HepG2 (cell line): ENCODE results near the gene ANKRD44. TPM values are rescaled to one million over a fixed set of nuclear protein-coding genes. Genes with fewer than 3 reads are reported as not detected.

Experiments
- ATAC-seq: fragments of 200-7000 bp; cut with Tn5 transposase; 3 replicates; pipeline ENCODE4 v1.9.1; 2020; ENCODE audit warnings: mild to moderate bottlenecking, moderate library complexity
- BruUV-seq: library from RNA; stranded (reverse); fragments of 400-500 nt; replicated peaks from 2 replicates; lab custom pipeline; 2021; lab: Mats Ljungman, UMichigan
- CTCF ChIA-PET: fragments of 300-600 bp; formaldehyde crosslinking; extraction: SDS; loops from one replicate; lab custom pipeline; 2021; ENCODE audit warnings: low total read pairs, inconsistent platforms, low intra/inter-chr PET ratio; lab: Yijun Ruan, JAX
- POLR2A ChIA-PET: fragments of 350-600 bp; sonication (Branson Sonifier 250); formaldehyde crosslinking; loops from one replicate; lab custom pipeline; 2020; ENCODE audit warnings: antibody characterized with exemption, inconsistent platforms; lab: Yijun Ruan, JAX
- DNase-seq: peaks from one replicate; pipeline ENCODE4 v3.0.0-alpha.2; 2015; ENCODE audit warnings: low spot score
- FAIRE-seq: peaks from 3 replicates; lab custom pipeline; 2011; peaks lifted over from hg19 to GRCh38; lab: Jason Lieb, UNC
- H2AFZ ChIP-seq: one replicate; pipeline ENCODE4 v1.6.1; 2011; ENCODE audit warnings: low read length, inconsistent platforms
- H3K27ac ChIP-seq: fragments of 300-600 bp; 3 replicates; pipeline ENCODE4 v1.8.0; 2011; ENCODE audit warnings: mixed run types, mild to moderate bottlenecking, mixed read lengths, low read length, inconsistent platforms; ENCODE audit not compliant: insufficient read depth; ENCODE audit errors: extremely low read length
- H3K27me3 ChIP-seq, 2 experiments: fragments of 200-600 bp in 1 of 2; 2 replicates in 1 of 2; 3 replicates in 1 of 2; pipeline versions ENCODE4 v1.6.0 to v1.8.0; 2011; ENCODE audit warnings: low read length in 2 of 2, mild to moderate bottlenecking in 2 of 2, moderate library complexity in 2 of 2, inconsistent platforms in 1 of 2; ENCODE audit not compliant: insufficient read depth in 2 of 2, control insufficient read depth in 1 of 2
- H3K36me3 ChIP-seq, 2 experiments: fragments of 200-600 bp in 1 of 2; replicated peaks in 1 of 2; 2 replicates in 1 of 2; 3 replicates in 1 of 2; pipeline versions ENCODE4 v1.5.1 to v1.8.0; 2011; ENCODE audit warnings: low read length in 2 of 2, inconsistent platforms in 1 of 2; ENCODE audit not compliant: insufficient read depth in 2 of 2, control insufficient read depth in 1 of 2
- H3K4me1 ChIP-seq: 2 replicates; pipeline ENCODE4 v1.5.1; 2012; ENCODE audit warnings: low read length, inconsistent platforms; ENCODE audit not compliant: insufficient read depth
- H3K4me2 ChIP-seq: 2 replicates; pipeline ENCODE4 v1.6.0; 2011; ENCODE audit warnings: low read depth, low read length, inconsistent platforms
- H3K4me3 ChIP-seq, 3 experiments: fragments of 200-600 bp in 1 of 3; sonication (generic), shearing (Covaris generic) in 1 of 3; replicated peaks in 1 of 3; 2 replicates each; pipeline ENCODE4 v1.5.1; 2011 to 2016; ENCODE audit warnings: low read length in 3 of 3, inconsistent platforms in 2 of 3, low read depth in 2 of 3, mild to moderate bottlenecking in 2 of 3, control low read depth in 1 of 3, mixed read lengths in 1 of 3; ENCODE audit not compliant: insufficient read depth in 1 of 3
- H3K79me2 ChIP-seq: one replicate; pipeline ENCODE4 v1.6.1; 2011; ENCODE audit warnings: low read length, inconsistent platforms; ENCODE audit not compliant: insufficient read depth
- H3K9ac ChIP-seq: 2 replicates; pipeline ENCODE4 v1.6.0; 2011; ENCODE audit warnings: mild to moderate bottlenecking, low read depth, low read length, inconsistent platforms; ENCODE audit not compliant: insufficient read depth
- H3K9me3 ChIP-seq: 2 replicates; pipeline ENCODE4 v1.5.1; 2012; ENCODE audit warnings: mild to moderate bottlenecking, low read length
- H4K20me1 ChIP-seq: 2 replicates; pipeline ENCODE4 v1.6.0; 2011; ENCODE audit warnings: inconsistent platforms, mild to moderate bottlenecking, low read length, moderate library complexity; ENCODE audit not compliant: insufficient read depth
- CHCHD3 ChIP-seq: sonication (generic); formaldehyde crosslinking; IDR thresholded peaks from 2 replicates; pipeline ENCODE4 v1.8.0; 2022; ENCODE audit warnings: mild to moderate bottlenecking, missing genetic modification reagents, moderate library complexity
- DZIP1 ChIP-seq: sonication (generic); formaldehyde crosslinking; IDR thresholded peaks from 2 replicates; pipeline ENCODE4 v1.5.0; 2020; ENCODE audit warnings: mild to moderate bottlenecking, missing genetic modification reagents
- GPBP1L1 ChIP-seq: sonication (generic); formaldehyde crosslinking; IDR thresholded peaks from 2 replicates; pipeline ENCODE4 v1.5.0; 2020; ENCODE audit warnings: mild to moderate bottlenecking, missing genetic modification reagents
- GTF3A ChIP-seq: sonication (generic); formaldehyde crosslinking; conservative IDR thresholded peaks from 2 replicates; pipeline ENCODE4 v1.4.0; 2020; ENCODE audit warnings: mild to moderate bottlenecking, missing genetic modification reagents
- NKX3-1 ChIP-seq: sonication (generic); formaldehyde crosslinking; IDR thresholded peaks from 2 replicates; pipeline ENCODE4 v1.5.0; 2020; ENCODE audit warnings: missing genetic modification reagents
- NR2C2 ChIP-seq: sonication (generic); formaldehyde crosslinking; IDR thresholded peaks from 2 replicates; pipeline ENCODE4 v1.4.0; 2020; ENCODE audit warnings: missing genetic modification reagents, mild to moderate bottlenecking, moderate library complexity, borderline replicate concordance
- PPARG ChIP-seq: conservative IDR thresholded peaks from 2 replicates; pipeline ENCODE4 v1.6.1; 2016; ENCODE audit warnings: missing biosample characterization, missing genetic modification reagents
- SYNCRIP ChIP-seq: fragments of 200-400 bp; formaldehyde crosslinking; IDR thresholded peaks from 2 replicates; pipeline ENCODE4 v1.6.1; 2018; ENCODE audit warnings: mild to moderate bottlenecking, low read depth, low read length; ENCODE audit not compliant: insufficient read depth
- TEAD2 ChIP-seq: sonication (generic); formaldehyde crosslinking; IDR thresholded peaks from 2 replicates; pipeline ENCODE4 v1.9.0; 2021; ENCODE audit warnings: missing genetic modification reagents
- TOPORS ChIP-seq: sonication (generic); formaldehyde crosslinking; IDR thresholded peaks from 2 replicates; pipeline ENCODE4 v1.8.0; 2023; ENCODE audit warnings: mild to moderate bottlenecking, missing genetic modification reagents
- ZNF280B ChIP-seq: sonication (generic); formaldehyde crosslinking; IDR thresholded peaks from 2 replicates; pipeline ENCODE4 v1.5.0; 2020; ENCODE audit warnings: missing genetic modification reagents, mild to moderate bottlenecking, borderline replicate concordance
- ZNF354B ChIP-seq: sonication (generic); formaldehyde crosslinking; IDR thresholded peaks from 2 replicates; pipeline ENCODE4 v1.8.0; 2022; ENCODE audit warnings: mild to moderate bottlenecking, missing genetic modification reagents
- ZNF382 ChIP-seq: sonication (generic); formaldehyde crosslinking; IDR thresholded peaks from 2 replicates; pipeline ENCODE4 v1.5.0; 2020; ENCODE audit warnings: missing genetic modification reagents, mild to moderate bottlenecking, borderline replicate concordance
- ZNF503 ChIP-seq: sonication (generic); formaldehyde crosslinking; IDR thresholded peaks from 2 replicates; pipeline ENCODE4 v1.4.0; 2020; ENCODE audit warnings: missing genetic modification reagents
- ZNF513 ChIP-seq: sonication (generic); formaldehyde crosslinking; conservative IDR thresholded peaks from 2 replicates; pipeline ENCODE4 v1.5.0; 2020; ENCODE audit warnings: missing genetic modification reagents
- ZNF713 ChIP-seq: sonication (generic); formaldehyde crosslinking; IDR thresholded peaks from 2 replicates; pipeline ENCODE4 v1.4.0; 2020; ENCODE audit warnings: mild to moderate bottlenecking, missing genetic modification reagents
- ZNF780A ChIP-seq: sonication (generic); formaldehyde crosslinking; IDR thresholded peaks from 2 replicates; pipeline ENCODE4 v1.8.0; 2022; ENCODE audit warnings: mild to moderate bottlenecking, missing genetic modification reagents, moderate library complexity
- WGBS: methylation state at CpG from one replicate; pipeline ENCODE4 v1.1.6; 2017; ENCODE audit warnings: low lambda C conversion rate; 5-methylcytosine and 5-hydroxymethylcytosine counted together
- in situ Hi-C: cut with HindIII; loops from 2 replicates; pipeline ENCODE4 v1.10.0; 2017; ENCODE audit warnings: low pct_unique_long_range_greater_than_20kb; ENCODE audit not compliant: extremely low pct_ligation_motif_present
- intact Hi-C: fragments of 100-400 bp; cut with micrococcal nuclease; formaldehyde crosslinking; loops from one replicate; pipeline ENCODE4 v1.10.0; 2022; ENCODE audit not compliant: unreplicated experiment
- polyA plus RNA-seq, 8 experiments: library from polyadenylated mRNA; depleted of rRNA in 3 of 8; stranded (reverse) in 7 of 8; unstranded in 1 of 8; fragments of >200 nt; fragmentation: Illumina TruSeq in 4 of 8; extraction: Trizol in 4 of 8; gene quantifications; 2 replicates each; pipeline versions ENCODE4 v1.2.1 to v1.2.3, GENCODE V29; 2011 to 2016; ENCODE audit warnings: low read depth in 4 of 8, missing spikeins in 1 of 8, mixed read lengths in 1 of 8; ENCODE audit not compliant: insufficient read depth in 1 of 8
- total RNA-seq, 5 experiments: library from RNA; depleted of rRNA; stranded (reverse); fragments of >200 nt; fragmentation: Illumina TruSeq; extraction: Trizol; gene quantifications; 2 replicates each; pipeline ENCODE4 v1.2.3, GENCODE V29; 2016; ENCODE audit warnings: low read depth in 1 of 5

ANKRD44 gene
- total and polyA plus RNA-seq, 2 of the 13 experiments (the other 11 are each of a cell fraction or from before 2014, with no cell fraction given), result 0.04 to 0.11 TPM

- Histone ChIP-seq H3K36me3 (no peaks in the 10 kb centered on the region), H4K20me1 (no peaks in the 10 kb centered on the region), H3K9ac (no peak overlapping the region), H3K27me3 (peaks cover 0 to 7% of the 10 kb centered on the region in 2 experiments; a peak in 2 of 5 replicates), H3K27ac (no peak overlapping the region), H3K4me2 (no peak overlapping the region), H3K9me3 (no peaks in the 10 kb centered on the region), H3K79me2 (no peaks in the 10 kb centered on the region), H2AFZ (no peak overlapping the region), H3K4me3 (no peak overlapping the region), H3K4me1 (no peaks in the 10 kb centered on the region)
- no peak for DNase-seq
- CTCF ChIA-PET, result no interaction called here
- no peak for FAIRE-seq
- WGBS, result 53% methylated on average over 4 of the region's 4 CpGs
- POLR2A ChIA-PET, result no interaction called here
- no TSS peak for BruUV-seq
- in situ Hi-C loops (no loop called here), intact Hi-C loops (no loop called here)
- no peak for ATAC-seq
- no peak for TF ChIP-seq NR2C2 (CRISPR knock-in tag)
- TF ChIP-seq DZIP1 (CRISPR knock-in tag), result no peak
- no peak for TF ChIP-seq ZNF713 (CRISPR knock-in tag)
- TF ChIP-seq ZNF513, result no peak
- no peak for TF ChIP-seq ZNF280B
- TF ChIP-seq ZNF354B (CRISPR knock-in tag), result no peak
- no peak for TF ChIP-seq TOPORS (CRISPR knock-in tag)
- no peak for TF ChIP-seq ZNF780A (CRISPR knock-in tag)
- no peak for TF ChIP-seq GTF3A (CRISPR knock-in tag)
- TF ChIP-seq CHCHD3 (CRISPR knock-in tag), result no peak
- no peak for TF ChIP-seq ZNF503 (CRISPR knock-in tag)
- TF ChIP-seq ZNF382 (CRISPR knock-in tag), result no peak
- TF ChIP-seq GPBP1L1, result no peak
- TF ChIP-seq SYNCRIP, result no peak
- no peak for TF ChIP-seq PPARG (CRISPR knock-in tag)
- no peak for TF ChIP-seq TEAD2 (CRISPR knock-in tag)
- TF ChIP-seq NKX3-1 (CRISPR knock-in tag), result no peak
These were observed 43.6 kb upstream of the ANKRD44 start for GRCh38 chr2:197354169-197354558.
